ENCODE results near the gene TOMM7.
"Not testable (repeated sequence)": the region's sequence is repeated elsewhere in the genome, so short reads cannot be mapped to it uniquely, and the experiment has no call there.

Gene TOMM7

GRCh38 chr7:22814261-22815208, 8.1 kb downstream of the TOMM7 start:
- no peak for DNase-seq

DNA sequence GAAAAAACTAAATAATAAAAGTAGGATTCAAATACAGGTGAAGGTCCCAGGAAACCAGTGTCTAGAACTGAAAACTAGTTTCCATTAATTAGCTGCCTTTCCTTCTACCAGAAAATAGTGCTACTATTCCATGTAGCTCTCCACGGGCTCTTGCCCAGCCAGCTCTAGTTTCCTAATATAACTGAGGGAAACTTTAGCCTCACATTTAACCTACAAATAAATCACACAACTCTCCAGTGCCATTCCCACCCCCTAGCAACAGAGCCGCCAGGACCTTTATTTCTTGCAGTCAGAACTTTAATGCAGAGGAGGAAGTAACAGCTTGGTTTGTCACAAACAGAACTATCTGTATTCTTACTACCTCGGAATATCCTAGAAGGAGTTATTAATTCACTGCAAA, 10.3 kb downstream of the TOMM7 start:
- no peak for DNase-seq

GRCh38 chr7:22811746-22812280, 10.8 kb downstream of the TOMM7 start:
- DNase-seq = no peak

- peak; percentile 14 for DNase-seq
Measured at GRCh38 chr7:22810843-22811242, 11.8 kb downstream of the TOMM7 start.

- peak; percentile 51 for DNase-seq
Measured at GRCh38 chr7:22809902-22810642, 12.6 kb downstream of the TOMM7 start.

DNA sequence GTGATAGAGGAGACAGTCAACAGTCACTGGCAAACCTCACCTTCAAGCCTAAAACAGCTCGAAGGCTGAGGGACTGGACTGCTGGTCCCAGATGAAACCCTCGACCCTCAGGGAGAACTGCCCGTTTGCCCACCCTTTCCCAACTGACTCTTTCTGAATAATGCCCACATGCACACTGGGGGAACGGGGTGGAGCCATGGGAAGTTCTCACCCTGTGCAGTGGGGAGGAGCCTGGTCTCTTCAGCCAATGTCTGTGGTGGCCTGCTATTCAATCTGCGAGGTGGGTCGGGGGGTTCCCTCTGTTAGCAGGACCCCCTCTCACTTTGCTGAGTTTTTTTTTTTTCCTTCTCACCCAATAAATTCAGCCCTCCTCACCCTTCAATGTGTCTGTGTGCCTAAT, 14.5 kb downstream of the TOMM7 start:
- DNase-seq = no peak

- no peak for DNase-seq
Measured at GRCh38 chr7:22806752-22807151, 15.9 kb downstream of the TOMM7 start.

- no peak for DNase-seq
Measured at GRCh38 chr7:22805227-22805626, 17.4 kb downstream of the TOMM7 start.

GRCh38 chr7:22802831-22803230, 19.8 kb downstream of the TOMM7 start:
- not testable (repeated sequence) for DNase-seq

DNA sequence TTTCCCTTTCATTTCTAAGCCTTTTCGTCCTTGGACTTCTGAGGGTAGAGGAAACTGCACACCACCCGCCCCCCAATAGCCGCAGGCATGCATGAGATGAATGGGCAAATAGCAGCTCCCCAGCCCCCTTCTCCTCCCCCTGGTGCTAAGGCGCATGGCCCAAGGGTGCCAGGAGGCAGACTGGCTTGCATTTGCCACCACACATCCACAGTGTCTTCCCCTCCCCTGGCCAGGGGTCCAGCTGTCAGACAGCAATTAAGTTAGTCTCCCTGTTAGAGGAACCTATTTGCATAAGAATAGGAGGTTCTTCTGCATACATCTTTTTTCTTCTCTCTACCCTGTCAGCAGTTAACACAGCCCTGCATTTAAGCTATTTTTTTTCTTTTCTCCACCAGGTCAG, 20.2 kb downstream of the TOMM7 start:
- DNase-seq = no peak

- no peak for DNase-seq
Measured at GRCh38 chr7:22801912-22802311, 20.7 kb downstream of the TOMM7 start.

GRCh38 chr7:22799633-22800032, 23.0 kb downstream of the TOMM7 start:
- no peak for DNase-seq

DNA sequence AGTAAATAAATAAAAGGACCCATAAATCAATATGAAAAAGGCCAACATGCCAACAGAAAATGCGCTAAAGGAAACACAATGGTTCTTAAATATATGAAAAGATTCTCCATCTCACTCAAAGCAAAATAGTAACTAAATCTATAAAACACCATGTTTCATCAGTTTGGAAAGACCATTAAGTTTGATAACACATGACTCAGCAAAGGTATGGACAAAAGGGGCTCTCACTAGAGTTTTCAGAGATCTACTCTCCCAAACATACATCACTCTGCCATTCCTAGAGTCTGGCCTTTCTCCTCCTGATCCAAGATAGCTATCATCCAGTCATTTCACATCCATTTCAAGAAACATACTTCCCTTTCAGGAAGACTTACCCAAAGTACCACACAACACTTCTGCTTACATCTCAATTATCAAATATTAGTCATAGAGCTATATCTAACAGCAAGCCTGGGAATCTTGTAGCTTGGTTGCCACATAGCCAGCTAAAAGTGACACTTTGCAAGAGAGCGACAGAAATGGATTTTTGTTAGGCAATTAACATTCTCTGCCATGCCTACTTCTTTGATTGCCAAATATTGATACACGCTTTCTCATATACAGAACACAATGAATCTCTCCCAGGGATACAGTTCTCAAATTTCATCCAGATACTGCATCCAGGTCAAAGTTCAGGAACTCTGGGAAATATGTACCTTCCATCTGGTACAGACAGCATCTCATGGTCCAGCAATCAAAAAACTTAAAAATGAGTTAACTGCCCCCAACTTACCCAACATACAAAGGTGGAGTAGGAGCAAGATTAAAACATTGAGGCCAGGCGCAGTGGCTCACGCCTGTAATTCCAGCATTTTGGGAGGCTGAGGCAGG, 28.8 kb downstream of the TOMM7 start:
- no peak for DNase-seq

- DNase-seq = no peak
Measured at GRCh38 chr7:22791204-22792158, 31.2 kb downstream of the TOMM7 start.

GRCh38 chr7:22790640-22791039, 32.0 kb downstream of the TOMM7 start:
- not testable (repeated sequence) for DNase-seq

GRCh38 chr7:22787951-22788350, 34.7 kb downstream of the TOMM7 start:
- no peak for DNase-seq

GRCh38 chr7:22786290-22786932, 36.2 kb downstream of the TOMM7 start:
- DNase-seq = no peak

- DNase-seq = no peak
Measured at GRCh38 chr7:22784346-22784745, 38.3 kb downstream of the TOMM7 start.

DNA sequence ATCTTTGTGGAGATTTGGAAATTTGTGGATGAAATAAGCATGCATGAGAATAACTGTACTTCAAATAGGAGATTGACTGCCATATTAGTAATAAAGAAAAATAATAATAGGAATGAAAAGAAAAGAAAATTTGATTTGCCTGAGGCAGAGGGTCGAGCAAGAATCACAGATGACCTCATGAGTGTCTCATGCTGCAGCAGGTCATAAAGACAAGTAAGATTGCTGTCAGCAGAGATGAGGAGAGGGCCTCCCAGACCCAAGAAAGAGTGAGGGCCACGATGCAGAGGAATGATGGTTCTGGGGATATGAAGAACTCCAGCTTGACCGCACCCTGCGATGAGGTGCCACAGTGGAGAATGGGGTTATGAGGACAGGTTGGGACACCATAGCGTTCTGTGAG, 39.2 kb downstream of the TOMM7 start:
- DNase-seq = no peak

DNA sequence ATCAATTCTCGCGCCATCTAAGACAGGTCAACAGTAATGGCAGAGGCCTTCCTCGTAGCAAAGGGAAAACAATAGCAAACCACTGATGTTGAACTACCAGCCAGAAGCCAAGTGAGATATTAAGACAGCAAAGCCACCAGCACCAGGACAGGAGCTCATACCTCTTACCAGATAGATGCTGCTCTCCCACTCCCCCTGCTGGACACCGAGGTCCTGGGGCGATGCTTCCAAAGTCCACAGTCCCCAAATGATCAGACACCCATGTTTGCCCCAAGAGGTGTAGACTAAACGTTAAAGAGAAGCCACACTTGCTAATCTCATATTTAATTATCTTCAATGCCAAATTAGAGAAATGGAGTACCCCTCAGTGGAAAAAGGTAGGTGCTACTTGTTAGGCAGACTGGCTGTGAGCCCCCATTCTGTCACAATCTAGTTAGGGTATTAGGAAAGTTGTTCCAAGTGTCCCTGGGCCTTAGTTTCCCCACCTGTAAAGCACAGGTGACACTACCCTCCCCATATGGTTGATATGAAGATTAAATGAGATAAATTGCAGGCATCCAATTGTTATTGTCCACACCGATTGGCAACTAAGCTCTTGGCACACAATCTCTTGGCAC, 39.9 kb downstream of the TOMM7 start:
- peak; percentile 84 for DNase-seq
